ENCODE measurements around the gene CLDN4.
"Not testable (repeated sequence)": the region's sequence is repeated elsewhere in the genome, so short reads cannot be mapped to it uniquely, and the experiment has no call there.

The CLDN4 gene

DNA sequence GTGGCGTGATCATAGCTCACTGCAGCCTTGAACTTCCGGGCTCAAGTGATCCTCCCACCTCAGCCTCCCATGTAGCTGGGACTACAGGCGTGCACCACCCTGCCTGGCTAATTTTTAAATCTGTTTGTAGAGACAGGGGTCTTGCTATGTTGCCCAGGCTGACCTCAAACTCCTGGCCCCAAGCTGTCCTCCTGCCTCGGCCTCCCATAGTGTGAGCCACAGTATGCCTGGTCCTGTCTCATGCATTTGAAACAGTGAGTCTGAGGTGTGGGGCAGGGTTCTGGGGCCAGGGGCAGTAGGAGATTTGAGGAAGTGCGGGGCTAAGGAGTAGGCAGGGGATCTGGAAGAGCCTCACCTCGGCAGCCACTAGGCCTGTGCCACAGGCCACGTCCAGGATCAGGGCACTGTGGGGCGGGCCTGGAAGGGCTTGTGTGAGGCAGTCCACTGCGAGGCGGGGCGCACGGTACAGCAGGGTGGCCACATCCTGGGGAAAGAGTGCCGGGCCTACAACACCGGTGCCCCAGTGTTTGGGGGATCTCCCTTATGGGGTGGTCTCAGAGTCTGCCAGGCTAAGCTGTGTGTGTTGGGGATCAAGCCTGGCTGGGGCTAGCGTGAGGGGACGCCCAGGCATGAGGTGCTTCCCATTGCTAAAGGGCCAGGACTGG is 10.1 kb downstream of the CLDN4 start:
- in situ Hi-C loops (cut with HindIII; ENCODE audit: low sequenced_read_pairs): no loop called here

DNA sequence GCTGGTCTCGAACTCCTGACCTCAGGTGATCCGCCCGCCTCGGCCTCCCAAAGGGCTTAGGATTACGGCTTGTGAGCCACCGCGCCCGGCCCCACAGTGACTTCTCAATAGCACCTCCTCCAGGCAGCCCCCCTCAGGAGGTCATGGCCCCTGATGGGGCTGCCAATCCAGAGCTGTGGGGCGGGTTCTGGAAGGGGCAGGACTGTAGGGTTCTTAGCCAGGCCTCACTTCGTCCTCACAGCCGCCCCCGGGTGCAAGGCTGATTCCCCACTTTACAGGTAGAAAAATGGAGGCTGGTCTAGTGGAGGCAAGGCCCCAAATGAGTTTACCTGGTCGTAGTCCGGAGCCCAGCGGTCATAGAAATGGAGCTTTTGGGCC is 10.9 kb downstream of the CLDN4 start:
- in situ Hi-C loops (cut with HindIII; ENCODE audit: low sequenced_read_pairs): no loop called here

DNA sequence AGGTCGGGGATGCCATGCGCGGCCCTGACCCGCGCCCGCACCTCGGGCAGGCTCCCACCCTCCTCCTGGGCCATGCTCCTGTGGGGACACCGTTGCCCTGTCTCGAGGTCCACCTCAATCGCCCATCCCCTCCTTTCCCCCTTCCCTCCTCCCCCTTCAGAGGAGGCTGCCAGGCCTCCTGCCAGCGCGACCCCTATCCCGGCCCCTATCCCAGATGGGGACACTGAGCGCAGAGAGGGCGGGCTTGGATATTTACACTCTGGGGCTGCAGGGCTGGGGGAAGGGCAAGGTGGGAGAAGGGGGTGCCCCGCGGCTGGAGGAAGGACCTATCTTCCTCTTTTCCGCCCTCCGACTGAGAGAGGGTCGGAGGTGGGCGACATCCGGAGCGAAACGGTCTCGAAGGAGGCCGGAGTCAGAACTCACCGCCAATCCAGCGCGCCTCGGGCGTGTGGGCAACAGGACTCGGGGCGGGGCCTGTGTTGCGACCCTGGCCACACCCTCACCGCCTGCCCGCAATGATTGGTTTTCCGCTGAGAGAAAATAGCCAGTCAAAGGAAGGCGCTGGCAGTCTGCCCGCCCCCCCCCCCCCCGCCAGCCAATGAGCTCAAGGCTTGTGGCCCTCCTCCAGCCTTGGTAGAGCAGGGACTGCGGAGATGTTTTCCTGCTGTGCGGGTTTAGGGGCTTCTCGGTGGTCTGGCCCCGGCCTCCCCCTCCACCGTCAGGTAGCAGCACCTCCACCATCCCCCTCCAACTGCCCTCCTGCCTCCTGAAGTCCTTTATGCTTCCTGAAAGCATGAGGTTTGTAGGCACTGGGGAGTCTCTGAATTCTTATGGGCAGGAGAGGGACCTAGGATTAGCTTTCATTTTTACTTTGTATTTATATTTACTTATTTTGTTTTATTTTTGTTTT is 11.5 kb downstream of the CLDN4 start, which contains the start of gene METTL27:
Gene METTL27 (minus strand): TSS at position 450 of the 910 bp plus-strand sequence. CDS start 376 bp downstream, at position 74.
- in situ Hi-C loops (cut with HindIII; ENCODE audit: low sequenced_read_pairs): no loop called here

DNA sequence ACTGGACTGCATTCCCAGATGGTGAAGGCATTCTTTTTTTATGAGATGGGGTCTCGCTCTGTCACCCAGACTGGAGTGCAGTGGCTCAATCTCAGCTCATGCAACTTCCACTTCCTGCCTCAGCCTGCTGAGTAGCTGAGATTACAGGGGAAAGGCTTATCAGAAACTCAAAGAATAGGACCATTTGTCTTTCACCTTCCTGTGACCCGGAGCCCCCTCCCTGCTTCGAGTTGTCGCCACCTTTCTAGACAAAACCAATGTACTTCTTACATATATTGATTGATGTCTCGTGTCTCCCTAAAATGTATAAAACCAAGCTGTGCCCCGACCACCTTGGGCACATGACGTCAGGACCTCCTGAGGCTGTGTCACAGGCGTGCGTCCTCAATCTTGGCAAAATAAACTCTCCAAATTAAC is 13.3 kb downstream of the CLDN4 start:
- in situ Hi-C loops (cut with HindIII; ENCODE audit: low sequenced_read_pairs): no loop called here

DNA sequence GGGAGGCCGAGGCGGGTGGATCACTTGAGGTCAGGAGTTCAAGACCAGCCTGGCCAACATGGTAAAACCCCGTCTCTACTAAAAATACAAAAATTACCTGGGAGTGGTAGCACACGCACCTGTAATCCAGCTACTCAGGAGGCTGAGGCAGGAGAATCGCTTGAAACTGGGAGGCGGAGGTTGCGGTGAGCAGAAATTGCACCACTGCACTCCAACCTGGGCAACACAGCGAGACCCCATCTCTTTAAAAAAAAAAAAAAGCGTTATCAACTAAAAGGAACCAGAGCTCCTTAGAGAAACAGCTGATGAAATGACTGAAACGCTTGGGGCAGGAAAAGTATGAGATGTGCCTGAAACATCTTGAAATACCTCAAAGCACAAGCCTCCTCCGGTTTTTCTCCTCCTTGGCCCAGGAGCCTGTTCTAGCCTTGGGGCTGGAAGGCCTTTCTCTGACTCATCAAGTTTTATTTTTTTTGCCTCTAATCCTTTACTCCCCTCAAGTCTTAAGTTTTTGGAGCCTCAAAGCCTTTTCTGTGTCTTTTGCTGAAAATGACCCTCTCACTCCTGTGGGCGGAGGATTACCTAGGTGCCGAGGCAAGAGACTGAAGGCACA is 14.2 kb downstream of the CLDN4 start:
- in situ Hi-C loops (cut with HindIII; ENCODE audit: low sequenced_read_pairs): no loop called here

DNA sequence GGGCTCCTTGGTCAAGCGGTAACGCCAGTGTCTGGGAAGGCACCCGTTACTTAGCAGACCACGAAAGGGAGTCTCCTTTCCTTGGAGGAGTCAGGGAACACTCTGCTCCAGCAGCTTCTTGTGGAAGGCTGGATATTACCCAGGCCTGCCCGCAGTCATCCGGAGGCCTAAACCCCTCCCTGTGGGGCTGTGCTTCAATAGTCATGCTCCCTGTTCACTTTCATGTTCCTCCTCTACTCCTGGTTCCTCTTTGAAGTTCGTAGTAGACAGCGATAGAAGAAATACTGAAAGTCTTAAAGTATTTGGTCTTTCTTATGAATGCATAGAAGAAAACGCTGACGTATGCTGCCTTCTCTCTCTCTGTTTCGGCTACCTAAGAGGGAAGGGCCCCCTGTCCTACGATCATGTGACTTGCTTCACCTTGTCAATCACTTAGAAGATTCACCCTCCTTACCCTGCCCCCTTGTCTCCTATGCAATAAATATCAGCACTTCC is 15.0 kb downstream of the CLDN4 start:
- in situ Hi-C loops (cut with HindIII; ENCODE audit: low sequenced_read_pairs): not testable (repeated sequence)

DNA sequence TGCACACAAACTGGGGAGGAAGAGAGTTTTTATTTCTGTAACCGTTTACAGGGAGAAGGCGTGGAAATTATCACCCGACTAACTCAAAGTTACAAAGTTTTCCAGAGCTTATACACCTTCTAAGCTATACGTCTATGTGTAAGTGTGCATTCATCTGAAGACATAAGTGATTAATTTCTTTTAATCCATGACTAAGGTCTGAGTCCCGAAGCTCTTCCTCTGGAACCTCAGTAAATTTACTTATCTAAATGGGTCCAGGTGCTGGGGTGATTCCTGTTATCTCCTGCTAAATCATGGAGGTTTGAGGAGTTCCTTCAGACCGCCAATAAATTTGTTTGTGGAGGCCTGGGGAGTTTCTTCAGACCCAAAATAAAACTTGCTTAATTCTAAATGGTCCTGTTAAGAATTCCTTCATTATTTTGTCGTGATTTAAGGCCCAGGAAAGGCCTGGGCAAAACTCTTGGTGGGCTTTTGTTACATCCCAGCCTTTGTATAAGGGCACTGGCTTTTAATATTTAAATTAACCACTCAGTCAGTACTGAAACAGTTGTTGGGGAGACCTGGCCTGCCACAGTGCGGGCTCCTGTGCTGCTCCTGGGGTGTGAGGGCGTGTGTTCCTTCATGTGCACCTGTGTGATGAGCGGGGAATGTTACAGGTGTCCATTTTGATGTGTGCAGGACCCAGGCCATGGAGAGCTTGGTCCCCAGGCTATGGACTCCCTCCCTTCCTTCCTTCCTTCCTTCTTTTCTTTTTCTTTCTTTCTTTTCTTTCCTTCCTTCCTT is 17.3 kb downstream of the CLDN4 start:
- in situ Hi-C loops (cut with HindIII; ENCODE audit: low sequenced_read_pairs): no loop called here

DNA sequence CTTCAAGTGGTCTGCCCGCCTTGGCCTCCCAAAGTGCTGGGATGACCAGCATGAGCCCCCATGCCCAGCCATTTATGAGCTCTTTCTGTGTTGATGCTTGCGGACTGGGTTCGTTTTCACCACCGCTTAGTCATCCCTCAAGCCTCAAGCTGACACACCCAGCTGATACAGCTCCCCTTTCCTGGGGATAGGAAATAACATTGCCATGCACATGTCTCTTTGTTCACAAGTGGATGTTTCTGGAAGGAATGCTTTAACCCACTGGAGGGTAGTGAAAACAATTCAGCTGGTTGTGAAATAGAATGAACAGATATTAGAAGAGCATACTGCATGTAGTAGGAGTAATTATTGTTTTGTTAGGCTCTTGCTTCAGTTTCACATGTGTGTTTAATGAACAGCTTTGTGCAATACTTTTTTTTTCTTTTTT is 20.0 kb downstream of the CLDN4 start:
- in situ Hi-C loops (cut with HindIII; ENCODE audit: low sequenced_read_pairs): no loop called here

DNA sequence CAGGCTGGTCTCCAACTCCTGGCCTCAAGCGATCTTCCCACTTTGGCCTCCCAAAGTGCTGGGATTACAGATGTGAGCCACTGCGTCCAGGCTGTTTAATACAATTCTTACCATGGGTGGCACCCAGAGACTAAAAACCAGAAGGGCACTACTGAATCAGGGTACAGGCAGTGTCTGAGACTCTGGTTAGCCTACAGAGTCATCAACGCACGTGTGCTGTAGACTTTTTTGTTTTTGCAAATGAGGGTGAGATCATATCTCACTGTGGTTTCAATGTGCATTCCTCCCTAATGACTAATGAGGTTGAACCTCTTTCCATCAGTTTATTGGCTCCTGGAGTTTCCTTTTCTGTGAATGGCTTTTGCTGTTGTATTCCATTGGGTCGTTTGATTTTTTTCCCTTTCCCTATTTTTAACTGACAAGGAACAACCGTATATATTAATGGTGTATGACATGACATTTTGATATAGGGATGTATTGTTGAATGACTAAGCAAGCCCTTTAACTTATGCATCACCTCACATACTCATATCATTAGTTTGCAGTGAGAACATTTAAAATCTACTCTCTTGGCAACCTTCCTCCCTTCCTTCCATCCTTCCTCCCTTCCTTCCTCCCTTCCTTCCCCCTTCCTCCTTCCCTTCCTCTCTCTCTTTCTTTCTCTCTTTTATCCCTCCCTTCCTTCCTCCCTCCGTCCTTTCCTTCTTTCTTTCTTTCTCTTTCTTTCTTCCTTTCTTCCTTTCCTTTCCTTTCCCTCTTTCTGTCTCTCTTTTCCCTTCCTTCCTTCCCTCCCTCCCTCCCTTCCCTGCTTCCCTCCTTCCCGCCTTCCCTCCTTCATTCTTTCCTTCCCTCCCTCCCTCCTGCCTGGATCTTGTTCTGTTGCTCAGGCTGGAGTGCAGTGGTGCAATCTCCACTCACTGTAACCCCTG is 20.9 kb downstream of the CLDN4 start:
- in situ Hi-C loops (cut with HindIII; ENCODE audit: low sequenced_read_pairs): no loop called here

DNA sequence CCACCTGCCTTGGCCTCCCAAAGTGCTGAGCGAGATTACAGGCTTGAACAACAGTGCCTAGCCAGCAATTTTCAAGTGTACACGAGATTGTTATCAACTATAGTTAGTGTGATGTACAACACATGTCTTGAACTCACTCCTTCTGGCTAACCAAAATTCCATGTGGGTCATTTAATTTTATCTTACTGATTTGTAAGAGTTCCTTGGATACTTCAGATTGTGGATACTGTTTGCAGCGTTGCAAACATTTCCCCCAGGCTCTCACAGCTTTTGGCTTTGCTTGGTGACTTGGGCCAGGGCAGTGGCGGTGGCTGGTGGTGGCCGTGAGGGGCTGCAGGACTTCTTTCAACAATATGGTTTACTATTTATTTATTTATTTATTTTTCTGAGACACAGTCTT is 21.7 kb downstream of the CLDN4 start:
- in situ Hi-C loops (cut with HindIII; ENCODE audit: low sequenced_read_pairs): no loop called here

DNA sequence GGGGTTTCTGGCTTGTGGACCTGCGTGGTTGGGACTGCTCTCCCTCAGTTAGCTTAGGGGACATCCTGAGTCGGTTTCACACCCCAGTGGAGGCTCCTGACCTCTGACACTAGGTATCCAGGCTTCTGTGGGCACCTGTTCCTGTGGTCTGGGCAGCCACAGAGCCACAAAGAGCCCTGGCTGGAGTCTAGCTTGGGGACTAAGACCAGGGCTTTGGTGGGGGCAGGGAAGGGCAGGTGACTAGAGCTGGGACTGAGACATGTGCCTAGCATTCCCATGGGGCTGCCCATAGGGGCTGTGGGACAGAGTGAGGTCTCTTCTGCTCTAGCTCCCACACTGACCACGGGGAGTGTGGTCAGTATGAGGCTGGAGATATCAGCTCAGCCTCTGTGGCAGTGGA is 26.1 kb downstream of the CLDN4 start:
- in situ Hi-C loops (cut with HindIII; ENCODE audit: low sequenced_read_pairs): no loop called here

DNA sequence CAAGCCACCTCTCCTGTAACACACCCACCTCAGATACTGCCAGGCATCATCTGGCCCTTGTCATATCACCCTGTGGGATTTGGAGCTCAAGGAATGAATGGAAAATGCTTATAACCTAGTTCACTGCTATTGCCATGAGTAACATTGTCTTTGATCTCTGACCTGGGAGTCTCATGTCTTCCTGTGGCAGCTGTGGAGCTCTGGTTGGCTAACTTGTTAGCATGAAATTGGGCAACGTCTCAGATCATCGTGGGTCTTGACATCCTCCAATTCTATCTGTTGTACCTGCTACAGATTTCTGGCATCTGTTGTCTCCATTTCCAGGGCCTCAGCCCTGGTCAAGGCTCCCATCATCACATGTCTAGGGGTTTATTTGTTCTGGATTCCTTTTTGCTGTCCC is 28.0 kb downstream of the CLDN4 start:
- in situ Hi-C loops (cut with HindIII; ENCODE audit: low sequenced_read_pairs): no loop called here

DNA sequence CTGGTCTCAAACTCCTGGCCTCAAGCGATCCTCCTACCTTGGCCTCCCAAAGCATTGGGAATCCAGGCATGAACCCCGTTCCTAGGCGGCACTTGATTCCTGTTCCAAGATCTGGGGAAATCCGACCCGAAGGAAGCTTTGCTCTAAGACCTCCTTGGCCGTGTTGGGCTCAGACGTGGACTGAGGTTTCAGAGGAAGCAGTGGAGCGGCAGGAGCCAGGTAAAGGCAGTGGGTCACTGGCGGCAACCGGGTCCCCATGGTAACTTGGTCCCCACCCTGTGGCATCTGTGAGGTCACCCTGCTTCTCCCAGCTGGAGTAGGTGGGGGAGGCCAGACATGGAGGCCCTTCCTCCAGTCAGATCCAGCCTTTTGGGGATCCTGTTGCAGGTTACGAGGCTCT is 30.1 kb downstream of the CLDN4 start, which contains the start of gene TMEM270:
Gene TMEM270 (plus strand): TSS at position 301 of the 400 bp plus-strand sequence. CDS start 36 bp downstream, at position 337.
- in situ Hi-C loops (cut with HindIII; ENCODE audit: low sequenced_read_pairs): no loop called here

DNA sequence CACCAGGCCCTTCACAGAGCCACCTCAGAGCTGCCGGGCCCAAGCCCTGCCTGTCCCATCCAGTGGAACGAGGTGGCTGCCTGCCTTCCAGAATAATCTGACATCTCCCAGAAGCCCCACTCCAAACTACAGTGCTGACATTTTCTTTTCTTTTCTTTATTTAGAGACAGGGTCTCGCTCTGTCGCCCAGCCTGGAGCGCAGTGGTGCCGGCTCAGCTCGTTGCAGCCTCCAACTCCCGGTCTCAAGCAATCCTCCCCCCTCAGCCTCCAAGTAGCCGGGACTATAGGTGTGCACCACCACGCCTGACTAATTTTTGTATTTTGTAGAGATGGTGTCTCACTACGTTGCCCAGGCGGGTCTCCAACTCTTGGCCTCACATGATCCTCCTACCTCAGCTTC is 30.5 kb downstream of the CLDN4 start:
- in situ Hi-C loops (cut with HindIII; ENCODE audit: low sequenced_read_pairs): no loop called here

DNA sequence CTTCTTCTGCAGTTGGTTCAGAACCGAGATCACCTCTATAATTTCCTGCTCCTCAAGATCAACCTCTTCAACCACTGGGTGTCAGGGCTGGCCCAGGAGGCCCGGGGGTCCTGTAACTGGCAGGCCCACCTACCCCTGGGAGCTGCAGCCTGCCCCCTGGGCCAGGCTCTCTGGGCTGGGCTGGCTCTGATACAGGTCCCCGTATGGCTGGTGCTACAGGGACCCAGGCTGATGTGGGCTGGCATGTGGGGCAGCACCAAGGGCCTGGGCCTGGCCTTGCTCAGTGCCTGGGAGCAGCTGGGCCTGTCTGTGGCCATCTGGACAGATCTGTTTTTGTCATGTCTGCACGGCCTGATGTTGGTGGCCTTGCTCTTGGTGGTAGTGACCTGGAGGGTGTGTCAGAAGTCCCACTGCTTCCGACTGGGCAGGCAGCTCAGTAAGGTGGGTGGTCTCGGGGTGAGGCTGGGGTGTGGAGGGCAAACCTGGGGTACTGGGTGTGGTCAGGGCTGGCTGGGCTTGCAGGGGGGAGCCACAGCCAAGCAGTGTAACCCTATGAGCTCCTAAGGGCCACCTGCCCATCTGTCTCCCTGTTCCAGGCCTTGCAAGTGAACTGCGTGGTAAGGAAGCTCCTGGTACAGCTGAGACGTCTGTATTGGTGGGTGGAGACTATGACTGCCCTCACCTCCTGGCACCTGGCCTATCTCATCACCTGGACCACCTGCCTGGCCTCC is 34.4 kb downstream of the CLDN4 start:
- in situ Hi-C loops (cut with HindIII; ENCODE audit: low sequenced_read_pairs): loop anchor here (5.0 kb wide), 1 partner anchor 58 kb away; no protein-coding TSS in a partner anchor

DNA sequence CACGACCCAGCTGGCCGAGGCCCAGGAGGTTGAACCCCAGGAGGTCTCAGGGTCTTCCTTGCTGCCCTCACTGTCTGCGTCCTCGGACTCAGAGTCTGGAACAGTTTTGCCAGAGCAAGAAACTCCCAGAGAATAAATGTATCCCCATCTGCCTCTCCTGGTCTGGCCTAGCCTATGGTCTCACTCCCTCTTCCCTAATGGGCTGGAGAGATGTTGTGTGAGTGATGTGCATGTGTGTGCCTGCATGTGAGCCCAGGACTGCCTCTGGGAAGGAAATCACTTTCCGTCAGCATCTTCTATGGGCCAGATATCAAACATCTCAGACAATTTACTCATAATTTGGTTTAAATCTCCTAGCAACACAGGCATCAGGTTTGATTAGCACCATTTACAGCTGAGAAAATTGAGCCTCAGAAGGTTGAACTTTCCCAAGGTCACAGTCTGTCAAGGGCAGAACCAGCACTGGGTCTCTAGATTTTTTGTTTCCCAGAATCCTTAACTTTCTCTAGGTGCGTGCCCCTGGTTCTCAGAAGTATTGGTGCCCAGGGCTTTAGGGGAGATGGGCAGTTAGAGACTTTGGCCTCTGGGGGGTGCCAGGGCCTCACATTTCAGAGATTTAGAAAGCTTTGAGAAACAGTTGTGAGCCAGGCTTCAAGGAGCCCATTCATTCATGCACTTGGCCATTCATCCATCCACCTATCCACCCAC is 35.1 kb downstream of the CLDN4 start:
- in situ Hi-C loops (cut with HindIII; ENCODE audit: low sequenced_read_pairs): loop anchor here (5.0 kb wide), 1 partner anchor 59 kb away; no protein-coding TSS in a partner anchor

DNA sequence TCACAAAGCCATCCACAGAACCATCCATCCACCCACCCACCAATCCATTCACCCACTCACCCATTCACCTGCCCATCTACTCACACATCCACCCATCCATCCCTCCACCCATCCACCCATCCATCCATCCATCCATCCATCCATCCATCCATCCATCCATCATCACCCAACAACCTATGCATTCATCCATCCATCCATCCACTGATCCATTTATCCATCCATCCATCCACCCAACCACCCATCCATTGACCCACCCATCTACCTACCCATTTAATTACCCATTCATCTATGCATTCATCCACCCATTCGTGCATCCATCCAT is 35.6 kb downstream of the CLDN4 start:
- in situ Hi-C loops (cut with HindIII; ENCODE audit: low sequenced_read_pairs): loop anchor here (5.0 kb wide), 1 partner anchor 59 kb away; no protein-coding TSS in a partner anchor
